ENCODE data around the gene PRKCZ.
"Not testable (repeated sequence)": the region's sequence is repeated elsewhere in the genome, so short reads cannot be mapped to it uniquely, and the experiment has no call there.

The PRKCZ gene

GRCh38 chr1:2136386-2137235, 86.4 kb downstream of the PRKCZ start:
- Histone ChIP-seq H3K4me3 (ENCODE audit: low read length) (no peak overlapping the region), H3K36me3 (replicated peaks; ENCODE audit: low read depth, low read length) (no peaks in the 10 kb centered on the region), H3K4me2 (ENCODE audit: low read length) (no peak overlapping the region), H3K27me3 (ENCODE audit: low read depth, low read length) (peaks cover 5% of the 10 kb centered on the region), H3K9ac (ENCODE audit: low read length) (no peak overlapping the region), H4K20me1 (ENCODE audit: insufficient read depth, low read length) (no peaks in the 10 kb centered on the region), H3K27ac (ENCODE audit: low read length) (no peak overlapping the region), H3K4me1 (ENCODE audit: low read length) (peaks cover 7% of the 10 kb centered on the region), H2AFZ (ENCODE audit: low read depth, low read length) (no peak overlapping the region), H3K79me2 (ENCODE audit: low read length) (no peaks in the 10 kb centered on the region), H3K9me3 (ENCODE audit: insufficient read depth, low read length) (no peaks in the 10 kb centered on the region)
- TF ChIP-seq EZH2phosphoT487 (IDR thresholded peaks at IDR 0.05; ENCODE audit: low read depth) (no peak), CTCF (IDR thresholded peaks at IDR 0.05; ENCODE audit: low read depth, low read length) (no peak)

GRCh38 chr1:2137257-2138121, 87.3 kb downstream of the PRKCZ start:
- H3K9ac ChIP-seq (ENCODE audit: low read length), result no peak overlapping the region
- H3K4me1 ChIP-seq (ENCODE audit: low read length), result peaks cover 4% of the 10 kb centered on the region
- H3K9me3 ChIP-seq (ENCODE audit: insufficient read depth, low read length), result no peaks in the 10 kb centered on the region
- no peaks in the 10 kb centered on the region for H3K79me2 ChIP-seq (ENCODE audit: low read length)
- H2AFZ ChIP-seq (ENCODE audit: low read depth, low read length), result no peak overlapping the region
- no peaks in the 10 kb centered on the region for H3K36me3 ChIP-seq (replicated peaks; ENCODE audit: low read depth, low read length)
- no peak overlapping the region for H3K4me3 ChIP-seq (ENCODE audit: low read length)
- TF ChIP-seq CTCF (IDR thresholded peaks at IDR 0.05; ENCODE audit: low read depth, low read length), result no peak
- TF ChIP-seq EZH2phosphoT487 (IDR thresholded peaks at IDR 0.05; ENCODE audit: low read depth), result no peak
- H3K4me2 ChIP-seq (ENCODE audit: low read length), result no peak overlapping the region
- no peak overlapping the region for H3K27ac ChIP-seq (ENCODE audit: low read length)
- H4K20me1 ChIP-seq (ENCODE audit: insufficient read depth, low read length), result no peaks in the 10 kb centered on the region
- peaks cover 5% of the 10 kb centered on the region for H3K27me3 ChIP-seq (ENCODE audit: low read depth, low read length)

- not testable (repeated sequence) for H4K20me1 ChIP-seq (ENCODE audit: insufficient read depth, low read length); H3K27ac ChIP-seq (ENCODE audit: low read length); H3K4me1 ChIP-seq (ENCODE audit: low read length); H3K9me3 ChIP-seq (ENCODE audit: insufficient read depth, low read length); H3K4me3 ChIP-seq (ENCODE audit: low read length); H2AFZ ChIP-seq (ENCODE audit: low read depth, low read length); H3K27me3 ChIP-seq (ENCODE audit: low read depth, low read length); H3K4me2 ChIP-seq (ENCODE audit: low read length); H3K36me3 ChIP-seq (replicated peaks; ENCODE audit: low read depth, low read length); H3K79me2 ChIP-seq (ENCODE audit: low read length); H3K9ac ChIP-seq (ENCODE audit: low read length)
Measured at GRCh38 chr1:2139156-2139555, 88.9 kb downstream of the PRKCZ start.

- no peaks in the 10 kb centered on the region for H3K79me2 ChIP-seq (ENCODE audit: low read length)
- H3K27ac ChIP-seq (ENCODE audit: low read length), result no peak overlapping the region
- peaks cover 5% of the 10 kb centered on the region for H3K27me3 ChIP-seq (ENCODE audit: low read depth, low read length)
- no peaks in the 10 kb centered on the region for H3K4me1 ChIP-seq (ENCODE audit: low read length)
- no peak overlapping the region for H3K4me2 ChIP-seq (ENCODE audit: low read length)
- no peak overlapping the region for H2AFZ ChIP-seq (ENCODE audit: low read depth, low read length)
- H3K36me3 ChIP-seq (replicated peaks; ENCODE audit: low read depth, low read length), result no peaks in the 10 kb centered on the region
- no peak overlapping the region for H3K9ac ChIP-seq (ENCODE audit: low read length)
- H3K9me3 ChIP-seq (ENCODE audit: insufficient read depth, low read length), result no peaks in the 10 kb centered on the region
- TF ChIP-seq EZH2phosphoT487 (IDR thresholded peaks at IDR 0.05; ENCODE audit: low read depth) (no peak), CTCF (IDR thresholded peaks at IDR 0.05; ENCODE audit: low read depth, low read length) (no peak)
- no peak overlapping the region for H3K4me3 ChIP-seq (ENCODE audit: low read length)
- no peaks in the 10 kb centered on the region for H4K20me1 ChIP-seq (ENCODE audit: insufficient read depth, low read length)
Measured at GRCh38 chr1:2141025-2141424, 90.8 kb downstream of the PRKCZ start.

All from OCI-LY3 (cell line).